NCI-H345 treated with DMSO at 0.1 percent for 48 hours (cell line): ENCODE data around the gene NFIA.

ENCODE experiments used
- DNase-seq: peaks from one replicate; lab custom pipeline; 2025; ENCODE audit not compliant: unreplicated experiment; lab: John Stamatoyannopoulos, UW

NFIA gene

DNA sequence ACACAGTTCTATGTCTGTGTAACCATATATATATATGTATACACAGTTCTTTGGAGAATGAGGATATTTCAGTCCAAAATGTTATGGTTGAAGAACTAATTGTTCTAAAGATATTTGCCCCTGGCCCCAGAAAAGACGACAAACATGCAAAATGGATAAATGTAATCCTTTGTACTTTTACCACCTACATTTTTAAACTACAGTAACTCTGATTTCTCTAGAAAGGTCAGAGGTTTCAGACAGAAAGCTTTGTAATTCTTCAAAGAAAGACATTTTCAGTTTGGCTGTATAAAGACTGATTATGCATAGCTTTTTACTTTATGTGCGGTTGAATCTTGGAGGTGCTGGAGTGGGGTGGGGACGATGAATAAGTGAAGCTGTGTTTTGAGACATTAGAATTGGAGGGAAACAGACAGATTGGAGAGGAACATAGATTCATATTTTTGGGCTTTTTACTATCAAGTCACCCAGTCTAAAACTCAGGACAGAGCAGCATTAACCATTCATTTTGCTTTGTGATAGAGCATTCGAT, 16.6 kb downstream of the NFIA start:
- DNase-seq = no peak

DNA sequence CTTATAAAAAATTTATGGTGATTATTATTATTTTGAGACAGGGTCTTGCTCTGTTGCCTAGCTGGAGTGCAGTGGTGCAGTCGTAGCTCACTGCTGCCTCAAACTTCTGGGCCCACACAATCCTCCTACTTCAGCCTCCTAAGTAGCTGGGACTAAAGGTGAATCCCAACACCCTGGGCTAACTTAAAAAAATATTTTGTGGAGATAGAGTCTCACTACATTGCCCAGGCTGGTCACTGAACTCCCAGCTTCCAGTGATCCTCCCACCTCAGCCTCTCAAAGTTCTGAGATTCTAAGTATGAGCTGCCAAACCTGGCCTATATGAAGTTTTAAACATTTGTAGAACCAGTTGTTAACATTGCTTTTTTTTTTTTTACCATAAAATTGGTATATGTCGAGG, 18.2 kb downstream of the NFIA start:
- DNase-seq = no peak

DNA sequence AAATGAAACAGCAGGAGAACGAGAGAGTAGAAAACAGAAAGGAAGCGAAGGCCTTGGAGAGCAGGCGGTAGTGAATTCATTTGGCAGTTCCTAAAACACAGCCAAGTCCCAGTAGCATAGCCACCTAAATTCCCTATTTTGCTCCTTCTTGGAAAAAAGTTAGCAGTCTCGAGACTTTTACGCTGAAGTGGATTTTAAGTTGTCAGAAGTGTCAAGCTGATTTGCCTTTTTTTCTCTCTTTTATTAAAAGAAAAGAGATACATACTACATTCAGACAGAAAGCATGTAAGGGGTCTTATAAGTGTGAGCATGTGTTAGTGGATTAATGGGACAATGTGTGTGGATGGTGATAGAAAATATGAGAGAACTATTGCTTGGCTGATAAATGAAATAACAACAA, 19.2 kb downstream of the NFIA start:
- no peak for DNase-seq

DNA sequence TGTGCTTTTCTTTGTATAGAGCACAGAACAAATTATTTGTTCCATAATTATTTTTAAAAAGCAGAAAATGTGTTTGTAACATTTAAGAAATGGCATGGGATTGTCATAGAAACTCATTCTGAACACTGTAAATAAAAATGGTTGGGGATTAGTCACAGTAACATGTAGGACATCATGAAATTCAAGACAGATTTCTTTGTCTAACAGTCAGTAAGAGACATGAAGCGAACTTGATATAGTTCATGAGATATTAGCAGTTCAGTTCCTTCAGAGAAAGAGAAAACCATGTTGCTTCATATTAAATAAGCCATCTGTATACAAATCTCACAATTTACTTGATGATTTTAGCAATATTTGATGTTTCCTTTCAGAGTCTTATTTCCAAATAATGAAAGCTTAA, 19.7 kb downstream of the NFIA start:
- DNase-seq = no peak

DNA sequence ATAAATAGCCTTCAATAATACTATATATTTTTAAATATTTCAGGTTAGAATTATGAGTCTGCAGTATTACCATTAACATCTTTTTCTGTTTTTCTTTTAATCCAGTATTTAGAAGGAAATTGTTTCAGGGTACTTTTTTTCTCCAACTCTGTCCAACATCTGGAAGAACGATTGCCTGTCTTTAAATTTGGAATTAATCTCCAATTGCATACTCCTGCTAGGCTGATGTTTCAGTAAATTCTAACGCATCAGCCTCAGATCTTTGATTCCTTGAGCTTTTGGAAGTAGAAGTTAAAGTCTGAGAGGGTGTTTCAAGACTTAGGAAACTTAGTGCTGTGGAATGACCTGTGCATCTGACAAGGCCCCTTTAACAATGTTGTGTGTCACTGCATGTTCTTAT, 20.3 kb downstream of the NFIA start:
- DNase-seq = no peak

DNA sequence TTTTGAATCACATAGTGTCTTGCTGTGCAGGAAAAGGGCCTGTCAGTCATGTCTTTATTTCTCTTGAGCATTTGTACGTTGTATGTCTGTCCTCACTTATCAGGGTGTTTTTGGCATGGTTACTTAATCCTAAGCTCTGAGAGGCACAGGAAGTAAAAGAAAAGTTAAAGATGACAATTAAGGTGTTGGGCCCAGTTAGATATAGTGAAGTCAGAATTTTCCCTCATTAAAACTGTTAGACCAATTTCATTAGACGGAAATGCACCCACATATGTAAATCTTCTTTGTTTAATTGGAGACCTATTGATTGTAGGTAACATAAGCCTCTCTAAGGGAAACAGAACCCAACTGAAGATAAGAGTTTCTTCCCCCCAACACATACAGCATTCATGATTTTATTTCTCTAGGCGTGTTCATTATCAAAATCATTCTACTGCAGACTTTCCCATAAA, 21.9 kb downstream of the NFIA start:
- DNase-seq = no peak

DNA sequence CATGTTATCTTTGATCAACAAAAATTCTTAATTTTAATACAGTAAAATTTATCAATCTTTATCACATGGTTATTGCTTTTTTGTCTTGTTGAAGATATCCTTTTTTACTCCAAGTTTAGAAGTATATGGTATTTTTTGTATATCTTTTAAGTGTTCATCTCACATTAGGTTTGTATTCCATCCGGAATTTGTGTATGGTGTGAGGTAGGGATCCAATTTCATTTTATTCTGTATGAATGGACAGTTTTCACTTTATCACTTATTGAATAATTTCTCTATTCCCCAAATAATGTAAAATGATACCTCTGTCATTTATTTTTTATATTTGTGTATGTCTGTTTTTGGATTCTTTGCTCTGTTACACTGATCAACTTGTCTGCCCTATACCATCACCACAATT, 25.3 kb downstream of the NFIA start:
- no peak for DNase-seq

DNA sequence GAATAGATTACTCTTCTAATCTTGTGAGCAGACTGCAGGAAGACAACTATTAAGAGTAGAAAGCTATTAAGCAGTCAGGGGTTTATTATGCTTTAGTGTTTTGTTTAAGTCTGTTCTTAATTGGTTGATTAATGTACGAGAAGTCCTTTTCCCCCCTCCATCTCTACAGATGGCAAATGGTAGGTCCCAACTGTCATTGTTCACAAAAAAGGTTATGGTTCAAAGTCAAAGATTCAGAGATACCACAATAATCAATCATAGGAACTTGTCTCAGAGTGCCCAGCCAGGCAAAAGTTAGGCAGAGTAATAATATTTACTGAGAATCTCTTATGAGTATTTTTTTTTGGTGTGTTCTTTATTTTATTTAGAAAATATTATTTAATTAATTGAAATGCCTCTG, 26.8 kb downstream of the NFIA start:
- no peak for DNase-seq

DNA sequence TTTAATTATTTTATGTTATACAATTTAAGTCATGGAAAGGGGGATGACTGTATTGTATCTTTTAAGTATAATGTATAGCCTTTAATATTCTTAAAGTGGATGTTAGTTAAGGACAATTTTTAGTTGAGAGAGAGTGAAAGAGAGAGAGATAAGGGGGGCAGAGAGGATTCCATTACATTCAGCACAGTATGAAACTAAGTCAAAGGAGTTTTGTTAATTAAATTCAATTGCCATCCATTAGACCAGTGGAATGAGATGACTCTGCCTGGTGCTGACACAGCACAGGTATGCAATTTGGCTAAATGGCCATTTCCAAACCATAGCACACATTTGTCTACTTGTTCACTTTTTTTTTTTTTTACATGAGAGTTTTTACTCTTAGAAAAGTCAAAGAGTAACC, 27.5 kb downstream of the NFIA start:
- no peak for DNase-seq

DNA sequence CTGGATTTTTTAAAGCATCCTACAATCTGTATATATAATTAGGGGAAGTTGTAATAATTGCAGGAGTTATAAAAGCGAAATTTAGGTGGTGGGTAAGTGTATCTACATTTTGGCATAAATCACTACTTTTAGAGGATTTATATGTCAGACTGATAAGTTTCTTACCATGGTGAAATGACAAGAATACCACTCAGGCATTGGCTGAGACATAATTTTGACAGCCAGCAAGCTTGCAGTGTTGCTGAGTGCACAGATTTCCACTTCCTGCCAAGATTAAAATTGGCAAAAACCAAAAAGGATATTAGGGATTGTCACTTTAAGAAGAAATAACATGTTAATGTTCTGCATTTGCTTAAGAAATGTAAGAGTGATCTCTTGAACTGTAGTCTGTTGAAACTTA, 28.2 kb downstream of the NFIA start:
- DNase-seq = no peak

DNA sequence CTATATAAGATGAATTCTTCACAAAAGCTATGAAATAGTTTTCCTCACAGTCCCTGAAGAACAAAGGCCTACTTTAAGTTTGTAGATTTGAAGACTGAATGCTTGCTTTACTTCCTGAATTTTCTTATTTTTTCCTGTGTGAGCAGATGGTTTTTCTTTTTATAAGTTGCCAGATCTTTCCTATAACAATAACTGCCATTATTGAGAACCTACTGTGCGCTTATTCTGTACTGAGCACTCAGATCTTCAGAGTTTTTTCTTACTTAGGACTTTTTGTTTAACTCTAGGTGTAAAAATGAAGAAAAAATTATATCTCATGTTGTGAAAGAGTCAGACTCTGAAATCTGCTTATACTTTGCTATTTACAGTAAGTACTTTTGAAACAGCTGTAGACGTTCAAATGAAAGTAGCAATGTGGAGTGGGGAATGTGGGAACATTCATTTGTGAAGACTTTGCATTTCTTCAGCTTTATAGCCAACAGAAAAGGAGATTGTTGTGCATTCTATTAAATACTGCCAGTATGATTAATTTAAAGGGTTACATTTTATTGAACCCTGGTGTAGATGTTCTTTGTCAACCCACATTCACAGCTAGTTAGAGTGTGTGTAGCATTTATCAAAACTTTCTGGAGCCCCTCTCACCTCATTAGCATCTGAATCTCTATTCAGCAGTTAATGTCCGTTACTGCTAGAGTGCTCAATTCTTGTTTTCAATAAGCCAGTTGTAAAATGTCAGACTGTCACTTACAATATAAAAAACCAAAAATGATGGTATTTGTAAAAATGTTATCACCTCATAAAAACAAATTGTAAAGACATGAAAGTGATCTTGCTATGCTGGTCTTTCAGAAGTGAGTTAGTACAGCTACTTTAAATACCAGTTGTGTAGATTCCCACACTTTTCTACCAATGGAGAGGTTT, 29.0 kb downstream of the NFIA start:
- DNase-seq = no peak

DNA sequence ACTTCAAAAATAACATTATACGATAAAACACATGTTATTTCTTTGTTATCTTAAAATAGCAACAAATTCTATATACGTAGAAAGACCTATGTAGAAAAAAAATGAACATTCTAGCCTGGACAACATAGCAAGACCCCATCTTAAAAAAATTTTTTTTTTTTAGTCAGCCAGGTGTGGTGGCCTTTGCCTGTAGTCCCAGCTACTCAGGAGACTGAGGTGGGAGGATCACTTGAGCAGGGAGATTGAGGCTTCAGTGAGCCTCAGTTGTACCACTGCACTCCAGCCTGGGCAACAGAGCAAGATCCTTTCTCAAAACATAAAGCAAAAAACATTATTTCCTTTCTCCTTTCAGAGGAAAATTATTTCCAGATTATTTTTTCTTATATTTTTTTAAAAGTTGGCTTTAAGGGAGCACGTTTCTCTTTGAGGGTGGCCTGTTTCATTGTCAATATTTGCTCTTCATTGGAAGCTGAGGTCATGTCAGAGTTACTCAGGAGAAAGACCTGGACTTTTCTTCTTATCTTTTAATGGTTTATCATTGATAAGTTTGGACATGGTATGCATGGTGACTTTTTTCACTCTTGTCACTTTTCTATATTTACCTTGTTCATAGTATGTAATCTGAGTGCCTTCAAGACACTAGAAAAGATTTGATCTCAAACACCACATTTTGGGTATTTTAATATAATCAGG, 32.0 kb downstream of the NFIA start:
- DNase-seq = no peak

DNA sequence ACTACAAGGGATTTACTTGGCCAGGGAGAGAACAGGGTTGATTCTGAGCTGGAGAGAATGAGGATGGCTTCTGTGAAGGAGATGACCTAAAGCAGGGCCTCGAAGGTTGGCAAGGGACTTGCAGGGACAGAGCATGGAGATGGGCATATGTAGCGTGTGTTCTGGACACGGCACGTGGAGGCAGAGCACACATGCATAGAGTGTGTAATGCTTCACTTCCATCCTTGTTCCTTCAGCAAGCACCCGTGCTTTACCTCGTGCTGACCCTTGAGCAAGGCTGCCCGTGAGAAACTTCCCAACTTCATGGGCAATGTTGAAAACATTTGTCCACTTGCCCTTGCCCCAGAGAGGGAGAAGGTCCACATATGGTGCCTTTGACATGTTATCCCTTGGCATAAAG, 33.1 kb downstream of the NFIA start:
- no peak for DNase-seq

DNA sequence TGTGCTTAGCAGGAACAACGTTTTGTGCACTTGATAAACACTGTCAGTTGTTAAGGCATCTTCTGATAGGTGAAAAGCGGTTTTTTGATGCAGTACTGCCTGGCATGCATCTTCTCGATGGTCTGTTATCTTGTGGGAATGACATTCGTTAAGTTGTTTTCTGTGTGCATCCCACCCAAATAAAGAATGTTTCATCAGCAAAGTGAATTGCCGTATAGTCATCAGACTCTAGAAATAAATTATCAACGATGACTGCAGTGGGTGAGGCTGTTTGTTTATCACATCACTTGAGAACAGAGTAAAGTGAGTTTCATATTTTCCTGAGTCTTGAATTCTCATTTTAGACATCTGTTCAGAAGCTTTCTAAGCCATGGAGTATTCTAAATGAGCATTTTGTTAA, 34.1 kb downstream of the NFIA start:
- no peak for DNase-seq

DNA sequence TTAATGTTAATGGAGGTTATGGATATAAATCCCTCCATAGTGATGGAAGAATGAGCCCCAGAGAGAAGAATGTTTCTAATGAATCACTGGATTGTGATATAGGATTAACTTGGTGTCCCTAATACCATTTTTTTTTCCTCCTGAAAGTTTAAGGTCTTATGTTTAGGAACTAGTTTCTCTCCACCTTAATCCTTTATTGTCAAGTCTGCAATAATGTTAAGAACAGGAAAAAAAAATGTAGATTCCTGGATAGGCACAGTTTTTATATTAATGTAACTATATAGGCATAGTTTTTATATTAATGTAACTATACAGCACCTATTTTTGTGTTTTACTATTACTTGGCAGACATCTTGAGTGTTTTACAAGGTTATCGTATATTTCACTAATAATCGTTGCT, 34.9 kb downstream of the NFIA start:
- no peak for DNase-seq

DNA sequence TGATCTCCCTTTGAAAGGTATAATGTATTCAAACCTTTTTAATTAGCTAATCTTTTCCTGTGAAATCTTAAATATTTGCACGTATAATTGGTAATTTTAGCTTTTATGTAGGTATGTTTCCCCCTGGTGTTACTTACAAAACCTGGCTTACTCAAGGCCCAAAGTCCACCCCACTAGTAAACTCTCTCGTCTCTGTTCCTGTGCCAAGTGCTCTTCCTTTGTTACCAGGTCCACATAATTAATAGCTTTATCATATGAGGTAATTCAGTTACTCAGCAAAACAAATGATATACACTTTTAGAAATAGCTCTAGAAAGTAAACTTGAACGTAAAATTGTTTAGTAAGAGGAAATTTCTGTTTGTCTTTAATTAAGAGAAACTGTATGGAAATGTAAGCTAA, 36.7 kb downstream of the NFIA start:
- DNase-seq = no peak

DNA sequence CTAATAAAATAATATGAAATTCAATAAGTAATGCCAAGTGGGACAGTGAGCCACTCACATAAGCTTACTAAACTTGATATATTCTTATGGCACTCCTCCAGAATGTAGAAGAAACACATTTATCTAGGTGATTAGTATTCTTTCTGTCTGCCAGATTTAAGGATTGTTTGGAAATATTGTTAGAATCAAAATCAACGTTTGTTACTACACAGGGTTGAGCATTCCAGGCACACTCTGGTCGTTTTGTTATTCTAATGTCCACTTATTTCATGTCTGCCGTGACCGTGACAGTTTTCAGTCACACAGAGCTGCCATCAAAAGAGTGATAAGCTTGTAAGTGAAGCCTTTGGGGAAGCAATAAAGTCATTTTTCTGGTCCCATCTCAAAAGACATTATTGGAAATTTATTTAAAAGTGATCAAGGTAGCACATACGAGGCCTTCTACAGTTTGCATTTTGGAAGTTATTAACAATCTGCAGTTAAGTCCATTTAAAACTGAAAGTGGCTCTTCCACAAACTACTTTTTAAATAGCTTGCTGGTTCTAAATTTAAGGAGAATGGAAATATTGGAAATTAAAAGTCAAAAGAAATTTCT, 38.0 kb downstream of the NFIA start:
- DNase-seq = no peak

DNA sequence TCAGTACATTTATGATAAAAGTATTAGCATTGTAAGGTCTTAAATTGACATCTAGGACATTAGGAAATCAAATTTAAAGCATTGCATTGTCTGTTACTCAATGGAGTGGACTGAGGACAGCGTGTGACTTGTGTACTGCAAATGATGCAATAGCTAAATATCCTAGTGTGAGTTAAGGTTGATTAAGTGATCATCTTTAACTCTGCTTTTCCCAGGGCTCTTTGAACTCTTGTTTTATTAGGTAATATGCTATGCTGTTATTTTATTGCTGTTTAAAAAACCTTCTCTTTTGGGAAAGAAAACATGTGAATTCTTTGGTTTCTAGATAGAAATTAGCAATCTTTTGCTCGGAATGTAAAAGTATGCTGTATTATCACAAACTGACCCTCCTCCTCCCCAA, 38.6 kb downstream of the NFIA start:
- no peak for DNase-seq

DNA sequence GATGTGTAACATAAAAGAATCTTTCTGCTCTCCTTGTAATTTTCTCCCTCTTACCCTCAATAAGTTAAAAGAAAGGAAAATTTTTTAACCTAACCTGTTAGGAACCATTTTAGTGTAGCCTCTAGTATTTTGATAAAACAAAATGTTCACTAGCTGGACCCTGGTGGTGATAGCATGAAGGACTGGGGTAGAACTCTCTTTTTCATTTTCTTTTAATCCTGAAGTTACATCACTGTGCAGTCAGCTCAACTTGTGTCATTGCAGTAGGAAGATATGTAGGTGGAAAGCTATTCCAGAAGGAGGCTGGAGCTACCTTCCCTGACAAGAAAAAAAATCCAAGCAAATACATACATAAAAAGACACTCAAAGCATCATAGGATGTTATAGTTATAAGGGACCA, 39.3 kb downstream of the NFIA start:
- DNase-seq = no peak

DNA sequence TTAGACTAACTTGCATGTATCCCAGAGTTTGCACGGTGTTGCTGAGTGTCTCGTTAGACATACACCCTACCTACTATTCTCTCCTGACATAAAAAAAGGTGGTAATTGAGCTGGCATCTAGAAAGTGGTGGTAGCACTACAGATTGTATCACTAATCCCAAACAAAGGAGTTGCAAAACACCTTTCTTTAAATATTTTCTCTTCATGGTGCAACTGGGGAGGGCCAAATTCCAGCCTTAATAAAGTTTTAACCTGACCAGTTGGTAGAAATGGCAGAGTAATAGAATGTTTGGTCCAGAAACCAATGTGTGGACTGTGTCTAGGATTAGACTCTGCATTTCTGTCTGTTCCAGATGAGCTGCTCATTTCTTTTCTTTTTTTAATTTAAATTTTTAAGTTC, 40.0 kb downstream of the NFIA start:
- no peak for DNase-seq

DNA sequence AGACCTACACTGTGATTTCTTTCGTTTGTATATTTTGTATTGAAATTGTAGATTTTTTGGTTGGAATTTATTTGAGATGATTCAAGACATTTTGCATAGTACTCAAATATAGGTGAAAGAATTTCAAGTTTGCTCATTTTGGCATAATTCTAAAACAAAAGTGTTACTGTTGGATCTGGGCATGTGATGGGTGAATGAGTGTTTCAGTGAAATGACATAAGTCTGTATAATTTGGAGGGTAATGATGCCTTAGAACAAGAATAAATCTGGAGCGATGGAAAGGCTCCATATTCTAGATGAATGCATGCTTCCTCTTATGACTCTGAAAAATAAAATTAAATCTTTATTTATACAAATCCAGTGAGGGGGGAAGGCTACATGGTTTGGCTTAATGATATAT, 41.0 kb downstream of the NFIA start:
- no peak for DNase-seq

DNA sequence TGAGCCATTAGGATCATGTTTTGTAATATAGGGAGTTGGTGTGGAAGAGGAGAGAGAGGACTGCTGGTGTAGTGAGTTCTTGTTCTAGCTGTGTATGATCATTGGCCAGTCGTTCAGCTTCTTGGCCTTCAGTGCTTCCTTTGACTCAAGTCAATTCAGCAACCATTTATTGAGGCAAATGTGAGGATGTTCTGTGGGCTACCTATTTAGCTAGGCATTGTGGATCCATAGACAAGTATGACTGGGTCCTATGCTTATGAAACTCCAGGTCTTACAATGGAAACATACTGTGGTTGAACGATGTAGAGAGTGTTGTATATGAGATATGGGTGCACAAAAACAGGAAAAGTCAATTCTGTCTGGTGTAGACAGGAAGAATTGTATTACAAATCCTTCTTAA, 41.7 kb downstream of the NFIA start:
- DNase-seq = no peak
